CD14-positive monocyte (primary cell): ENCODE data around the gene LARP4B. TPM values are rescaled to one million over a fixed set of nuclear protein-coding genes. Genes with fewer than 3 reads are reported as not detected.

ENCODE experiments used
- DNase-seq, 3 donors: peaks; one replicate each; pipeline ENCODE4 v3.0.0-alpha.2; 2011 to 2022
- H2AFZ ChIP-seq: 2 replicates; pipeline ENCODE4 v1.6.0; 2012; ENCODE audit warnings: mild to moderate bottlenecking, low read depth, low read length, inconsistent platforms; ENCODE audit not compliant: insufficient read depth, poor library complexity, severe bottlenecking
- H3K27ac ChIP-seq, 2 donors: 1 replicate in 1 of 2; 2 replicates in 1 of 2; pipeline ENCODE4 v1.5.1; 2012 to 2013; ENCODE audit warnings: low read length in 2 of 2, control low read depth in 1 of 2, inconsistent platforms in 1 of 2, low read depth in 1 of 2, mild to moderate bottlenecking in 1 of 2
- H3K27me3 ChIP-seq, 2 donors: one replicate each; pipeline versions ENCODE4 v1.6.0 to v1.6.1; 2011 to 2013; ENCODE audit warnings: low read length in 2 of 2; ENCODE audit not compliant: control insufficient read depth in 2 of 2, insufficient read depth in 2 of 2
- H3K36me3 ChIP-seq, 2 donors: replicated peaks in 1 of 2; 1 replicate in 1 of 2; 2 replicates in 1 of 2; pipeline versions ENCODE4 v1.5.1 to v1.6.1; 2012 to 2013; ENCODE audit warnings: low read length in 2 of 2, control low read depth in 1 of 2, inconsistent platforms in 1 of 2, mild to moderate bottlenecking in 1 of 2; ENCODE audit not compliant: insufficient read depth in 2 of 2, control insufficient read depth in 1 of 2
- H3K4me1 ChIP-seq, 2 donors: 1 replicate in 1 of 2; 2 replicates in 1 of 2; pipeline versions ENCODE4 v1.5.1 to v1.6.1; 2012 to 2013; ENCODE audit warnings: low read length in 2 of 2, control low read depth in 1 of 2, inconsistent platforms in 1 of 2, mild to moderate bottlenecking in 1 of 2, moderate library complexity in 1 of 2; ENCODE audit not compliant: insufficient read depth in 2 of 2, control insufficient read depth in 1 of 2
- H3K4me2 ChIP-seq: replicated peaks from 2 replicates; pipeline ENCODE3; 2012; ENCODE audit warnings: low read length, moderate library complexity, mild to moderate bottlenecking; ENCODE audit not compliant: poor library complexity, severe bottlenecking; ENCODE audit errors: extremely low read depth
- H3K4me3 ChIP-seq, 3 experiments: fragments of 200-600 bp in 1 of 3; sonication (generic) in 1 of 3; replicated peaks in 1 of 3; 1 replicate in 2 of 3; 2 replicates in 1 of 3; pipeline ENCODE4 v1.5.1; 2011 to 2013; ENCODE audit warnings: low read length in 3 of 3, mild to moderate bottlenecking in 3 of 3, control low read depth in 2 of 3, low read depth in 2 of 3, inconsistent platforms in 1 of 3, moderate library complexity in 1 of 3
- H3K79me2 ChIP-seq: 2 replicates; pipeline ENCODE4 v1.6.0; 2012; ENCODE audit warnings: mild to moderate bottlenecking, control low read depth, inconsistent platforms, low read length, moderate library complexity; ENCODE audit not compliant: insufficient read depth
- H3K9ac ChIP-seq: 2 replicates; pipeline ENCODE4 v1.6.0; 2017; ENCODE audit warnings: low read length, mild to moderate bottlenecking; ENCODE audit not compliant: insufficient read depth, poor library complexity, severe bottlenecking
- H3K9me3 ChIP-seq, 2 donors: replicated peaks in 1 of 2; 1 replicate in 1 of 2; 2 replicates in 1 of 2; pipeline versions ENCODE4 v1.5.1 to v1.6.1; 2012 to 2013; ENCODE audit warnings: low read length in 2 of 2, control low read depth in 1 of 2; ENCODE audit not compliant: control insufficient read depth in 1 of 2, insufficient read depth in 1 of 2
- H4K20me1 ChIP-seq: 2 replicates; pipeline ENCODE4 v1.6.0; 2012; ENCODE audit warnings: mild to moderate bottlenecking, low read length, control low read depth, moderate library complexity; ENCODE audit not compliant: insufficient read depth
- H3K27ac Mint-ChIP-seq, 7 donors: one replicate each; pipeline ENCODE4 v1.8.0; 2020; ENCODE audit warnings: mild to moderate bottlenecking in 7 of 7, mixed read lengths in 7 of 7, moderate library complexity in 6 of 7, inconsistent platforms in 2 of 7
- H3K27me3 Mint-ChIP-seq, 3 donors: one replicate each; pipeline ENCODE4 v1.8.0; 2021 to 2022; ENCODE audit warnings: low read depth in 3 of 3, mild to moderate bottlenecking in 3 of 3, mixed read lengths in 3 of 3, moderate library complexity in 3 of 3, inconsistent platforms in 1 of 3
- H3K36me3 Mint-ChIP-seq, 2 donors: one replicate each; pipeline ENCODE4 v1.8.0; 2020; ENCODE audit warnings: mixed read lengths in 2 of 2, inconsistent platforms in 1 of 2, mild to moderate bottlenecking in 1 of 2
- H3K4me1 Mint-ChIP-seq: one replicate; pipeline ENCODE4 v1.8.0; 2020; ENCODE audit warnings: mild to moderate bottlenecking, mixed read lengths
- H3K4me3 Mint-ChIP-seq, 2 donors: one replicate each; pipeline ENCODE4 v1.8.0; 2020; ENCODE audit warnings: mild to moderate bottlenecking in 2 of 2, mixed read lengths in 2 of 2, moderate library complexity in 1 of 2
- H3K9me3 Mint-ChIP-seq, 7 donors: one replicate each; pipeline ENCODE4 v1.8.0; 2020 to 2022; ENCODE audit warnings: mixed read lengths in 7 of 7, mild to moderate bottlenecking in 6 of 7, moderate library complexity in 6 of 7, inconsistent platforms in 2 of 7
- WGBS: methylation state at CpG from one replicate; pipeline ENCODE4 v1.1.5; 2013; ENCODE audit warnings: missing lambda C conversion rate; ENCODE audit not compliant: insufficient coverage; 5-methylcytosine and 5-hydroxymethylcytosine counted together
- intact Hi-C, 2 donors: fragments of 100-400 bp; cut with micrococcal nuclease; formaldehyde crosslinking; loops; one replicate each; pipeline versions ENCODE4 v1.15.0 to v1.15.1; 2023
- polyA plus RNA-seq, 3 donors: library from polyadenylated mRNA; depleted of rRNA in 1 of 3; unstranded in 2 of 3; stranded (reverse) in 1 of 3; fragments of 300-500 nt in 2 of 3; fragments of >200 nt in 1 of 3; fragmentation: Illumina TruSeq in 2 of 3; gene quantifications; 1 replicate in 2 of 3; 2 replicates in 1 of 3; pipeline ENCODE4 v1.2.3, GENCODE V29; 2012 to 2021
- TF ChIP-seq, protein P1 (sequence below): fragments of 200-600 bp; IDR thresholded peaks from one replicate; pipeline ENCODE4 v1.8.0; 2022; ENCODE audit warnings: antibody characterized with exemption, mild to moderate bottlenecking

LARP4B gene
- polyA plus RNA-seq, 3 donors: 17.2 to 52.3 (median 33.0) TPM

DNA sequence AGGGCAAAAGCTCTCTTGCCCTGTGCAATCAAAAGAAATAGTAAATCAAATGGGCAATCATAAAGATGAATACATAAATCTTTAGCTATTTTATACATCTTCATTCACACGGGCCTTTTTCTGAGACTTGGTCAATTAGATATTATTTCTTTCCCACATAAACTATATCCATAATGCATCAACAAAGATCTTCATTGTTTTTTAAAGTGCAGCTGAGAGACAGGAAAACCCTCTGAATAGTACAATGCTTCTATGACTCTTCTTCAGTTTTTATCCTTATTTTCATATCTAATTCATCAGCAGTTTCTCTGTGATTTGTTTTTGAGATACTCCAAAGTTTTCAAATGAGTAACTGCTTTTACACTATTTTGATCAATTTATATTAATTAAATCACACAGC is 25.5 kb downstream of the LARP4B start:
- no peaks in the 10 kb centered on the region for H3K9me3 ChIP-seq
- H4K20me1 ChIP-seq: peaks cover 99% of the 10 kb centered on the region
- no peak overlapping the region for H3K9ac ChIP-seq
- H3K4me2 ChIP-seq: no peak overlapping the region
- H3K27ac ChIP-seq: peak overlapping the region in 1 of 2 donors; percentile 61
- Mint-ChIP-seq H3K27ac (peak overlapping the region in 4 of 7 donors; percentile 0 to 51 (median 10)), H3K36me3 (peaks cover 39 to 61% of the 10 kb centered on the region in 2 donors), H3K27me3 (no peaks in the 10 kb centered on the region), H3K9me3 (no peaks in the 10 kb centered on the region), H3K4me3 (no peak overlapping the region), H3K4me1 (no peaks in the 10 kb centered on the region)
- no peaks in the 10 kb centered on the region for H3K27me3 ChIP-seq
- peaks cover 100% of the 10 kb centered on the region for H3K79me2 ChIP-seq
- no CpG with 5 or more reads among the region's 1 CpG for WGBS
- no peaks in the 10 kb centered on the region for H3K4me1 ChIP-seq
- TF ChIP-seq, protein P1, sequence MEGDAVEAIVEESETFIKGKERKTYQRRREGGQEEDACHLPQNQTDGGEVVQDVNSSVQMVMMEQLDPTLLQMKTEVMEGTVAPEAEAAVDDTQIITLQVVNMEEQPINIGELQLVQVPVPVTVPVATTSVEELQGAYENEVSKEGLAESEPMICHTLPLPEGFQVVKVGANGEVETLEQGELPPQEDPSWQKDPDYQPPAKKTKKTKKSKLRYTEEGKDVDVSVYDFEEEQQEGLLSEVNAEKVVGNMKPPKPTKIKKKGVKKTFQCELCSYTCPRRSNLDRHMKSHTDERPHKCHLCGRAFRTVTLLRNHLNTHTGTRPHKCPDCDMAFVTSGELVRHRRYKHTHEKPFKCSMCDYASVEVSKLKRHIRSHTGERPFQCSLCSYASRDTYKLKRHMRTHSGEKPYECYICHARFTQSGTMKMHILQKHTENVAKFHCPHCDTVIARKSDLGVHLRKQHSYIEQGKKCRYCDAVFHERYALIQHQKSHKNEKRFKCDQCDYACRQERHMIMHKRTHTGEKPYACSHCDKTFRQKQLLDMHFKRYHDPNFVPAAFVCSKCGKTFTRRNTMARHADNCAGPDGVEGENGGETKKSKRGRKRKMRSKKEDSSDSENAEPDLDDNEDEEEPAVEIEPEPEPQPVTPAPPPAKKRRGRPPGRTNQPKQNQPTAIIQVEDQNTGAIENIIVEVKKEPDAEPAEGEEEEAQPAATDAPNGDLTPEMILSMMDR: no peak
- no peak for DNase-seq
- no peak overlapping the region for H3K4me3 ChIP-seq
- intact Hi-C loops: no loop called here
- H3K36me3 ChIP-seq: peaks cover 29 to 77% of the 10 kb centered on the region in 2 donors
- no peak overlapping the region for H2AFZ ChIP-seq

DNA sequence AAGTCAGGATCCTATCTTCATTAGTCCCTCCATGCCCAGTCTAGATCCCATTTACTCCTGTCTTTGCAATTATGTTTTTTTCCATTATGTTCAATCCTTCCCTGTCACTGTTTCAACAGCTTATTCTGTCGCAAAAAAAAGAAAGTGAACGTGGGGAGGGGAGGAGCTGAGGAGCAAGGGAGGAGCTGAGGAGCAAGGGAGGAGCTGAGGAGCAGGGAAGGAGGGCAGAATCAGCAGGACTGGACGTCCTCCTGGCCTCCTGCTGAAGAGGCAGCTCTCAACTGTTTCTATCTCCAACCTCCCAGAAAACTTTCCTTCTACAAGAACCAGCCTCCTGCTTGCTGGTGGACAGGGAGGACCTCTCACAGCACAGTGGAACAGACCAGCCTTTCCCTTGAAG is 26.0 kb downstream of the LARP4B start:
- H3K79me2 ChIP-seq: peaks cover 100% of the 10 kb centered on the region
- no peak overlapping the region for H3K4me3 Mint-ChIP-seq
- H3K27me3 Mint-ChIP-seq: no peaks in the 10 kb centered on the region
- no peak overlapping the region for H3K4me3 ChIP-seq
- no peak overlapping the region for H2AFZ ChIP-seq
- intact Hi-C loops: no loop called here
- H3K27ac ChIP-seq: peak overlapping the region in 1 of 2 donors; percentile 61
- no peak overlapping the region for H3K9ac ChIP-seq
- no peaks in the 10 kb centered on the region for H3K9me3 Mint-ChIP-seq
- no peaks in the 10 kb centered on the region for H3K4me1 Mint-ChIP-seq
- DNase-seq: no peak
- H3K36me3 ChIP-seq: peaks cover 24 to 72% of the 10 kb centered on the region in 2 donors
- no peaks in the 10 kb centered on the region for H3K9me3 ChIP-seq
- peaks cover 35 to 56% of the 10 kb centered on the region in 2 donors for H3K36me3 Mint-ChIP-seq
- TF ChIP-seq, protein P1: no peak
- no CpG with 5 or more reads among the region's 3 CpGs for WGBS
- H3K4me2 ChIP-seq: no peak overlapping the region
- peaks cover 98% of the 10 kb centered on the region for H4K20me1 ChIP-seq
- H3K27ac Mint-ChIP-seq: peak overlapping the region in 4 of 7 donors; percentile 0 to 64 (median 34)
- H3K27me3 ChIP-seq: no peaks in the 10 kb centered on the region
- H3K4me1 ChIP-seq: no peaks in the 10 kb centered on the region
